Measurements from ENCODE around the gene AP2B1.

DNA sequence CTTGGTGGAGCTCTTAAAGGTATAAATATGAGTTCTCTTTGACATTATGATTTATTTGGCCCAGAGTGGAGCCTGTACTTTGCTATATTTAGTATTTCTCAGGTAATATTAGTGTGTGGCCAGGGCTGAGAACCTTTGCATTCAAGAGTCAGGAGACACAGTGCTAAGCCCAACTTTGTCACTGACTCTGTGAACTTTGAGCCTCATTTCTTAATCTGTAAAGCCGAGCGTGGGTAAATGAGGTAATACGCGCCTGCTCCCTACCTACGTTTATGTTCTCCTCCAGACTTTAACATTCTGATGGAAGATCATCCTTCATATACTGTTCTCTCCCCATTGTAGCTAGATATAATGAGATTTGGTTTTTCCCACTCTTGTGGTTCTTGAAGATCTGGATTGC, 10.5 kb downstream of the AP2B1 start:
- no peak for TF ChIP-seq POLR2A (IDR thresholded peaks at IDR 0.05; ENCODE audit: low read depth, low read length)
- no peak for TF ChIP-seq POLR2AphosphoS5 (IDR thresholded peaks at IDR 0.05; ENCODE audit: low read depth, low read length)
- no peak for TF ChIP-seq TAF1 (IDR thresholded peaks at IDR 0.05; ENCODE audit: low read depth, low read length)

Data from GM12891 (cell line).